ENCODE data around the gene DNPH1. TPM values are rescaled to one million over a fixed set of nuclear protein-coding genes. Genes with fewer than 3 reads are reported as not detected.

The DNPH1 gene
- total and polyA plus RNA-seq, 2 donors (not counting 3 experiments of a cell fraction or from before 2014, with no cell fraction given) = 37.7 to 120 TPM

- H3K36me3 ChIP-seq (ENCODE audit: control insufficient read depth in 2 of 2, extremely low read depth in 1 of 2, insufficient read depth in 2 of 2, low read length in 2 of 2) = peaks cover 0 to 27% of the 10 kb centered on the region in 2 experiments
- no peaks in the 10 kb centered on the region for H3K27me3 ChIP-seq (ENCODE audit: control insufficient read depth in 2 of 2, insufficient read depth in 2 of 2, low read length in 2 of 2)
- no peak overlapping the region for H3K4me2 ChIP-seq (ENCODE audit: insufficient read depth, low read length)
- H3K4me3 ChIP-seq (replicated peaks in 1 of 3; ENCODE audit: insufficient read depth in 1 of 3, low read depth in 1 of 3, low read length in 3 of 3) = no peak overlapping the region
- FAIRE-seq = no peak
- dilution Hi-C loops (cut with MboI; ENCODE audit: extremely low pct_ligation_motif_present, low sequenced_read_pairs) = no loop called here
- no peak overlapping the region for H2AFZ ChIP-seq (ENCODE audit: low read depth, low read length)
- peaks cover 3% of the 10 kb centered on the region for H3K4me1 ChIP-seq (ENCODE audit: control insufficient read depth, extremely low read depth, insufficient read depth, low read length)
- no TSS peak for BruUV-seq (replicated peaks)
- H3K79me2 ChIP-seq (ENCODE audit: control insufficient read depth, insufficient read depth, low read length) = no peaks in the 10 kb centered on the region
- intact Hi-C loops (cut with micrococcal nuclease) = no loop called here
- H3K27ac ChIP-seq (ENCODE audit: insufficient read depth, low read depth, low read length) = no peak overlapping the region
- H3K9me1 ChIP-seq (replicated peaks; ENCODE audit: control insufficient read depth, extremely low read depth, insufficient read depth, low read length) = no peaks in the 10 kb centered on the region
- ChIA-PET CTCF (interaction anchor here (3.0 kb wide), 1 partner anchor 9 kb away, joined by 16 read pairs; the partner anchor contains the start of gene DNPH1), POLR2A (interaction anchor here (0.7 kb wide), 1 partner anchor 288 kb away, joined by 3 read pairs; no protein-coding TSS in a partner anchor)
- DNase-seq (ENCODE audit: low read depth, low spot score) = no peak
- no peak overlapping the region for H3K9ac ChIP-seq (replicated peaks; ENCODE audit: extremely low read depth, insufficient read depth, low read length)
- TF ChIP-seq FOS (IDR thresholded peaks at IDR 0.05; ENCODE audit: borderline replicate concordance, insufficient read depth, low read length) (no peak), MYC (IDR thresholded peaks at IDR 0.05; ENCODE audit: low read depth, low read length) (no peak), CTCF (IDR thresholded peaks at IDR 0.05; ENCODE audit: extremely low read depth in 1 of 2, insufficient read depth in 1 of 2, low read depth in 1 of 2, low read length in 2 of 2) (no peak), JUN (IDR thresholded peaks at IDR 0.05; ENCODE audit: borderline replicate concordance, insufficient read depth, insufficient read length, low read depth) (no peak), POLR2A (IDR thresholded peaks at IDR 0.05; ENCODE audit: low read depth, low read length) (no peak), MAX (IDR thresholded peaks at IDR 0.05; ENCODE audit: insufficient read depth, insufficient read length) (no peak), GATA2 (IDR thresholded peaks at IDR 0.05; ENCODE audit: insufficient read depth, insufficient read length, low read depth, low read length) (no peak), POLR2AphosphoS5 (IDR thresholded peaks at IDR 0.05; ENCODE audit: insufficient read depth, low read depth, low read length) (no peak), EZH2 (IDR thresholded peaks at IDR 0.05; ENCODE audit: borderline replicate concordance, low read depth, low read length, severe bottlenecking) (no peak)
- H3K9me3 ChIP-seq (replicated peaks; ENCODE audit: control insufficient read depth, insufficient read depth, low read length) = no peaks in the 10 kb centered on the region
- H4K20me1 ChIP-seq (replicated peaks; ENCODE audit: control insufficient read depth, extremely low read depth, insufficient read depth, low read length) = no peaks in the 10 kb centered on the region
These were observed 8.8 kb downstream of the DNPH1 start for GRCh38 chr6:43220439-43220951.
